OCI-LY7 (cell line): ENCODE data around the gene PPIP5K2. TPM values are rescaled to one million over a fixed set of nuclear protein-coding genes. Genes with fewer than 3 reads are reported as not detected.

Source experiments
- BruUV-seq: library from RNA; stranded (reverse); fragments of 400-500 nt; replicated peaks from 2 replicates; lab custom pipeline; 2021; lab: Mats Ljungman, UMichigan
- CTCF ChIA-PET: fragments of 300-600 bp; sonication (Branson Sonifier 250); formaldehyde crosslinking; loops from one replicate; lab custom pipeline; 2022; ENCODE audit warnings: antibody characterized with exemption; ENCODE audit not compliant: unreplicated experiment; lab: Charles Lee
- POLR2A ChIA-PET: fragments of 300-600 bp; sonication (Branson Sonifier 250); formaldehyde crosslinking; loops from one replicate; lab custom pipeline; 2022; ENCODE audit warnings: antibody characterized with exemption; lab: Charles Lee
- DNase-seq: peaks from one replicate; pipeline ENCODE4 v3.0.0-alpha.2; 2015; ENCODE audit warnings: low spot score
- H2AFZ ChIP-seq: fragments of 200-600 bp; sonication (generic), shearing (Covaris generic); 2 replicates; pipeline ENCODE4 v1.6.1; 2014; ENCODE audit warnings: mild to moderate bottlenecking, antibody characterized with exemption, low read length, moderate library complexity
- H3K27ac ChIP-seq: fragments of 200-600 bp; sonication (generic); 2 replicates; pipeline ENCODE4 v1.5.1; 2014; ENCODE audit warnings: mixed run types, low read depth, mild to moderate bottlenecking, moderate library complexity, low read length, inconsistent platforms; ENCODE audit not compliant: poor library complexity, severe bottlenecking
- H3K36me3 ChIP-seq: fragments of 200-600 bp; sonication (generic); 2 replicates; pipeline ENCODE4 v1.6.1; 2014; ENCODE audit warnings: mild to moderate bottlenecking, antibody characterized with exemption, low read length, moderate library complexity, mixed read lengths; ENCODE audit not compliant: insufficient read depth
- H3K4me1 ChIP-seq: fragments of 200-600 bp; sonication (generic); 2 replicates; pipeline ENCODE4 v1.5.1; 2014; ENCODE audit warnings: mild to moderate bottlenecking, low read length; ENCODE audit not compliant: insufficient read depth, poor library complexity, severe bottlenecking
- H3K4me2 ChIP-seq: fragments of 200-600 bp; sonication (generic); 2 replicates; pipeline ENCODE4 v1.6.1; 2014; ENCODE audit warnings: mild to moderate bottlenecking, low read length
- H3K4me3 ChIP-seq: fragments of 200-600 bp; sonication (generic); 2 replicates; pipeline ENCODE4 v1.5.1; 2014; ENCODE audit warnings: mild to moderate bottlenecking, low read depth, low read length; ENCODE audit not compliant: poor library complexity, severe bottlenecking
- H3K79me2 ChIP-seq: fragments of 200-600 bp; sonication (generic); 2 replicates; pipeline ENCODE4 v1.6.1; 2016; ENCODE audit warnings: low read depth, mild to moderate bottlenecking, low read length, moderate library complexity, mixed read lengths; ENCODE audit not compliant: insufficient read depth
- H3K9me2 ChIP-seq: fragments of 200-600 bp; sonication (generic); 2 replicates; pipeline ENCODE4 v1.6.1; 2016; ENCODE audit warnings: mild to moderate bottlenecking, low read length, mixed read lengths; ENCODE audit not compliant: insufficient read depth
- H3K9me3 ChIP-seq: fragments of 200-600 bp; sonication (generic); 2 replicates; pipeline ENCODE4 v1.6.1; 2014; ENCODE audit warnings: mild to moderate bottlenecking, mixed run types, low read length, mixed read lengths
- H4K20me1 ChIP-seq: fragments of 200-600 bp; sonication (generic); 2 replicates; pipeline ENCODE4 v1.6.1; 2014; ENCODE audit warnings: mild to moderate bottlenecking, antibody characterized with exemption, low read length, moderate library complexity, mixed read lengths; ENCODE audit not compliant: insufficient read depth
- CTCF ChIP-seq: fragments of 200-600 bp; sonication (generic); conservative IDR thresholded peaks from 2 replicates; pipeline ENCODE4 v1.5.1; 2014; ENCODE audit warnings: mild to moderate bottlenecking, antibody characterized with exemption, low read length, moderate library complexity, mixed read lengths
- EZH2phosphoT487 ChIP-seq: fragments of 200-600 bp; sonication (generic); IDR thresholded peaks from 2 replicates; pipeline ENCODE4 v1.6.1; 2018; ENCODE audit warnings: low read depth, borderline replicate concordance, mild to moderate bottlenecking, mixed run types, antibody characterized with exemption, low read length, moderate library complexity, mixed read lengths
- intact Hi-C: fragments of 100-400 bp; cut with micrococcal nuclease; formaldehyde crosslinking; loops from one replicate; pipeline ENCODE4 v1.10.0; 2022; ENCODE audit not compliant: unreplicated experiment
- total RNA-seq, 2 experiments: library from RNA; depleted of rRNA in 1 of 2; stranded (reverse); fragments of >200 nt in 1 of 2; shearing (Covaris generic) in 1 of 2; gene quantifications; 2 replicates each; pipeline ENCODE4 v1.2.3, GENCODE V29; 2014 to 2022

PPIP5K2 gene
- total RNA-seq, 2 experiments from 2014 or later, result 45.5 to 80.0 TPM

GRCh38 chr5:103207011-103207410 is 86.9 kb downstream of the PPIP5K2 start:
- Histone ChIP-seq H3K9me2 (no peaks in the 10 kb centered on the region), H3K4me2 (no peak overlapping the region), H3K36me3 (peaks cover 20% of the 10 kb centered on the region), H3K4me3 (no peak overlapping the region), H3K9me3 (no peaks in the 10 kb centered on the region), H3K79me2 (no peaks in the 10 kb centered on the region), H2AFZ (no peak overlapping the region), H3K4me1 (no peaks in the 10 kb centered on the region), H4K20me1 (no peaks in the 10 kb centered on the region), H3K27ac (no peak overlapping the region)
- no peak for DNase-seq
- no peak for TF ChIP-seq CTCF
- no peak for TF ChIP-seq EZH2phosphoT487
- ChIA-PET CTCF (no interaction called here), POLR2A (no interaction called here)
- BruUV-seq, result no TSS peak
- intact Hi-C loops, result no loop called here

- H4K20me1 ChIP-seq, result no peaks in the 10 kb centered on the region
- H3K36me3 ChIP-seq, result peaks cover 16% of the 10 kb centered on the region
- no peaks in the 10 kb centered on the region for H3K9me2 ChIP-seq
- H3K4me1 ChIP-seq, result no peaks in the 10 kb centered on the region
- H3K27ac ChIP-seq, result no peak overlapping the region
- H3K9me3 ChIP-seq, result no peaks in the 10 kb centered on the region
- H3K4me2 ChIP-seq, result no peak overlapping the region
- H3K4me3 ChIP-seq, result no peak overlapping the region
- ChIA-PET CTCF (no interaction called here), POLR2A (interaction anchor here (0.6 kb wide), 1 partner anchor 9 kb away, joined by 3 read pairs; no protein-coding TSS in a partner anchor)
- no peak for DNase-seq
- H2AFZ ChIP-seq, result no peak overlapping the region
- H3K79me2 ChIP-seq, result no peaks in the 10 kb centered on the region
- TF ChIP-seq EZH2phosphoT487 (no peak), CTCF (no peak)
- no TSS peak for BruUV-seq
- intact Hi-C loops, result no loop called here
Measured at GRCh38 chr5:103207653-103208052, 87.6 kb downstream of the PPIP5K2 start.

- POLR2A ChIA-PET, result interaction anchor here (0.5 to 0.7 kb wide), 3 partner anchors 37 to 165 kb away, joined by 3 read pairs; no protein-coding TSS in a partner anchor
Measured at GRCh38 chr5:103208460-103208859, 88.4 kb downstream of the PPIP5K2 start.

More at GRCh38 chr5:103208460-103208859, 88.4 kb downstream of the PPIP5K2 start:
- intact Hi-C loops, result no loop called here
- no peaks in the 10 kb centered on the region for H3K9me2 ChIP-seq
- H3K79me2 ChIP-seq, result no peaks in the 10 kb centered on the region
- H3K36me3 ChIP-seq, result peaks cover 12% of the 10 kb centered on the region
- H2AFZ ChIP-seq, result no peak overlapping the region
- DNase-seq, result no peak
- no peak overlapping the region for H3K27ac ChIP-seq
- CTCF ChIA-PET, result no interaction called here
- H3K4me3 ChIP-seq, result no peak overlapping the region
- no TSS peak for BruUV-seq
- TF ChIP-seq EZH2phosphoT487, result no peak
- no peak for TF ChIP-seq CTCF
- H4K20me1 ChIP-seq, result no peaks in the 10 kb centered on the region
- no peaks in the 10 kb centered on the region for H3K9me3 ChIP-seq
- H3K4me1 ChIP-seq, result no peaks in the 10 kb centered on the region
- no peak overlapping the region for H3K4me2 ChIP-seq
